ENCODE results near the gene MLX.

DNA sequence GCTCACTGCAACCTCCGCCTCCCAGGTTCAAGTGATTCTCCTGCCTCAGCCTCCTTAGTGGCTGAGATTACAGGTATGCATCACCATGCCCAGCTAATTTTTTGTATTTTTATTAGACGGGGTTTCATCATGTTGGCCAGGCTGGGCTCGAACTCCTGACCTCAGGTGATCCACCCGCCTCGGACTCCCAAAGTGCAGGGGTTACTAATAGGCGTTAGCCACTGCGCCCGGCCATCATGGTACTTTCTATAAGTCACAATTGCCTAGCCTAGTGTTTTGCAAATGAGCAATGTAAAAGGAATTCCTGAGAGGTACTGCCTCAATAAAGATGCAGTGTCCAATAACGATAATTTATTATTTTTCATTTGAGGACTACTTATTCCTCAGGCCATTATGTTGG, 24.5 kb downstream of the MLX start:
- no peak for TF ChIP-seq CTCF (conservative IDR thresholded peaks at IDR 0.05; ENCODE audit: low read depth, low read length)
- TF ChIP-seq EZH2 (IDR thresholded peaks at IDR 0.05; ENCODE audit: borderline replicate concordance, low read depth, low read length, poor library complexity, severe bottlenecking) = no peak
